Muscle layer of colon (tissue), 2 donors: ENCODE measurements around the gene AGAP3.

Source experiments
- H3K27ac ChIP-seq: one replicate; pipeline ENCODE4 v1.7.0; 2013; ENCODE audit warnings: low read depth, mild to moderate bottlenecking, low read length, moderate library complexity
- H3K27me3 ChIP-seq, 2 donors: one replicate each; pipeline ENCODE4 v1.7.0; 2013; ENCODE audit warnings: low read length in 2 of 2, mild to moderate bottlenecking in 2 of 2; ENCODE audit not compliant: insufficient read depth in 2 of 2, control insufficient read depth in 1 of 2
- H3K36me3 ChIP-seq: one replicate; pipeline ENCODE4 v1.7.0; 2013; ENCODE audit warnings: mild to moderate bottlenecking, low read length; ENCODE audit not compliant: insufficient read depth
- H3K4me1 ChIP-seq: one replicate; pipeline ENCODE4 v1.7.0; 2013; ENCODE audit warnings: mild to moderate bottlenecking, low read length; ENCODE audit not compliant: insufficient read depth
- H3K4me3 ChIP-seq, 2 donors: one replicate each; pipeline ENCODE4 v1.7.0; 2013; ENCODE audit warnings: low read length in 2 of 2, low read depth in 1 of 2, mild to moderate bottlenecking in 1 of 2, moderate library complexity in 1 of 2
- H3K9ac ChIP-seq: one replicate; pipeline ENCODE4 v1.7.0; 2013; ENCODE audit warnings: low read length
- H3K9me3 ChIP-seq: one replicate; pipeline ENCODE4 v1.7.0; 2013; ENCODE audit warnings: mild to moderate bottlenecking, low read length
- donor health status: abdominal sarcoma.
- donor health status: Adenocarcinoma of cecum.

The AGAP3 gene

GRCh38 chr7:151094675-151095074 lies 8.4 kb downstream of the AGAP3 start:
- Histone ChIP-seq H3K27ac (no peak overlapping the region), H3K4me3 (no peak overlapping the region), H3K9ac (no peak overlapping the region), H3K4me1 (peaks cover 27% of the 10 kb centered on the region), H3K27me3 (no peaks in the 10 kb centered on the region), H3K36me3 (no peaks in the 10 kb centered on the region), H3K9me3 (no peaks in the 10 kb centered on the region)

GRCh38 chr7:151095123-151095797 lies 9.0 kb downstream of the AGAP3 start:
- H3K36me3 ChIP-seq = no peaks in the 10 kb centered on the region
- H3K9me3 ChIP-seq = no peaks in the 10 kb centered on the region
- no peak overlapping the region for H3K9ac ChIP-seq
- H3K4me3 ChIP-seq = no peak overlapping the region
- H3K4me1 ChIP-seq = peaks cover 21% of the 10 kb centered on the region
- no peaks in the 10 kb centered on the region for H3K27me3 ChIP-seq
- no peak overlapping the region for H3K27ac ChIP-seq

- H3K4me1 ChIP-seq = peaks cover 15% of the 10 kb centered on the region
- no peak overlapping the region for H3K9ac ChIP-seq
- no peaks in the 10 kb centered on the region for H3K27me3 ChIP-seq
- no peaks in the 10 kb centered on the region for H3K9me3 ChIP-seq
- no peak overlapping the region for H3K27ac ChIP-seq
- H3K36me3 ChIP-seq = no peaks in the 10 kb centered on the region
- no peak overlapping the region for H3K4me3 ChIP-seq
These were observed 9.7 kb downstream of the AGAP3 start for GRCh38 chr7:151095828-151096475.

- Histone ChIP-seq H3K27me3 (no peaks in the 10 kb centered on the region), H3K4me1 (no peaks in the 10 kb centered on the region), H3K27ac (no peak overlapping the region), H3K9me3 (no peaks in the 10 kb centered on the region), H3K9ac (no peak overlapping the region), H3K36me3 (no peaks in the 10 kb centered on the region), H3K4me3 (no peak overlapping the region)
These were observed 13.4 kb downstream of the AGAP3 start for GRCh38 chr7:151099486-151100211.

- no peaks in the 10 kb centered on the region for H3K27me3 ChIP-seq
- no peak overlapping the region for H3K4me3 ChIP-seq
- no peaks in the 10 kb centered on the region for H3K9me3 ChIP-seq
- H3K9ac ChIP-seq = no peak overlapping the region
- no peaks in the 10 kb centered on the region for H3K36me3 ChIP-seq
- no peak overlapping the region for H3K27ac ChIP-seq
- no peaks in the 10 kb centered on the region for H3K4me1 ChIP-seq
These were observed 14.6 kb downstream of the AGAP3 start for GRCh38 chr7:151100921-151101320.

GRCh38 chr7:151101621-151102396 lies 15.5 kb downstream of the AGAP3 start:
- Histone ChIP-seq H3K4me1 (no peaks in the 10 kb centered on the region), H3K27me3 (no peaks in the 10 kb centered on the region), H3K36me3 (no peaks in the 10 kb centered on the region), H3K9me3 (no peaks in the 10 kb centered on the region), H3K9ac (no peak overlapping the region), H3K27ac (no peak overlapping the region), H3K4me3 (no peak overlapping the region)

- no peaks in the 10 kb centered on the region for H3K4me1 ChIP-seq
- no peaks in the 10 kb centered on the region for H3K36me3 ChIP-seq
- H3K27ac ChIP-seq = no peak overlapping the region
- no peaks in the 10 kb centered on the region for H3K27me3 ChIP-seq
- no peak overlapping the region for H3K4me3 ChIP-seq
- H3K9ac ChIP-seq = no peak overlapping the region
- H3K9me3 ChIP-seq = no peaks in the 10 kb centered on the region
These were observed 16.7 kb downstream of the AGAP3 start for GRCh38 chr7:151102991-151103390.

- H3K4me3 ChIP-seq = no peak overlapping the region
- H3K9ac ChIP-seq = no peak overlapping the region
- no peaks in the 10 kb centered on the region for H3K4me1 ChIP-seq
- no peaks in the 10 kb centered on the region for H3K36me3 ChIP-seq
- H3K9me3 ChIP-seq = no peaks in the 10 kb centered on the region
- no peaks in the 10 kb centered on the region for H3K27me3 ChIP-seq
- no peak overlapping the region for H3K27ac ChIP-seq
These were observed 17.7 kb downstream of the AGAP3 start for GRCh38 chr7:151103973-151104372.

GRCh38 chr7:151104411-151105235 lies 18.3 kb downstream of the AGAP3 start:
- H3K36me3 ChIP-seq = no peaks in the 10 kb centered on the region
- H3K4me1 ChIP-seq = peaks cover 5% of the 10 kb centered on the region
- H3K9ac ChIP-seq = no peak overlapping the region
- H3K9me3 ChIP-seq = no peaks in the 10 kb centered on the region
- H3K27ac ChIP-seq = no peak overlapping the region
- no peaks in the 10 kb centered on the region for H3K27me3 ChIP-seq
- H3K4me3 ChIP-seq = no peak overlapping the region

- H3K27ac ChIP-seq = no peak overlapping the region
- no peak overlapping the region for H3K4me3 ChIP-seq
- H3K36me3 ChIP-seq = no peaks in the 10 kb centered on the region
- no peaks in the 10 kb centered on the region for H3K27me3 ChIP-seq
- H3K9me3 ChIP-seq = no peaks in the 10 kb centered on the region
- peaks cover 24% of the 10 kb centered on the region for H3K4me1 ChIP-seq
- H3K9ac ChIP-seq = no peak overlapping the region
These were observed 21.6 kb downstream of the AGAP3 start for GRCh38 chr7:151107882-151108281.
